Measurements from ENCODE around the gene CTSA.
"Not testable (repeated sequence)": the region's sequence is repeated elsewhere in the genome, so short reads cannot be mapped to it uniquely, and the experiment has no call there.

Gene CTSA

GRCh38 chr20:45897289-45897688 lies 6.2 kb downstream of the CTSA start:
- FAIRE-seq: no peak

- no peak for FAIRE-seq
These were observed 6.6 kb downstream of the CTSA start for GRCh38 chr20:45897692-45898091.

- no peak for FAIRE-seq
These were observed 7.2 kb downstream of the CTSA start for GRCh38 chr20:45898285-45898684.

GRCh38 chr20:45899046-45899835 lies 8.1 kb downstream of the CTSA start:
- FAIRE-seq: no peak

GRCh38 chr20:45901332-45901731 lies 10.2 kb downstream of the CTSA start:
- FAIRE-seq: not testable (repeated sequence)

DNA sequence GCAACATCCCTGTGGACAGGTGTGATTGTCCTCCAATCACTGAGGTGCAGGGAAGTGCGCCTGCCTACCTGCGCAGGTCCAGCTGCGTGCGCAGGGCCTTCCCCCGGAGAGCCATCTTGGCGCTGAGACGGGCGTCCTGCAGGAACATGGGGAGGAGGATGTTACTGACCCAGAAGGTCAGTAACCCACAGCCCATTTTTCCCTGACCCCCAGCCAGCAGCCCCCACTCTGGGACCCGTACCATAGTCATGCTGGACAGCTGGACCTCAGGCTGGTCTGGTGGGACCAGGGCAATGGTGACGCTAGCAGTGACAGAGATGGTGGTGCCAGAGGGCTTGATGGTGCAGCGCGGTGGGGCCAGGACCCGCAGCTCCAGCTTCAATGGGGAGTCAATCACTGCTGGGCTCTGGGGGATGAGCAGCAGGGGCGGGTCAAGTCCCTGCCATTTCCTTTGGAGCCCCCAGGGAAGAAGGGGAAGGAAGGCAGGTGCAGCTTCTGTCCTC lies 11.1 kb downstream of the CTSA start:
- FAIRE-seq: no peak

DNA sequence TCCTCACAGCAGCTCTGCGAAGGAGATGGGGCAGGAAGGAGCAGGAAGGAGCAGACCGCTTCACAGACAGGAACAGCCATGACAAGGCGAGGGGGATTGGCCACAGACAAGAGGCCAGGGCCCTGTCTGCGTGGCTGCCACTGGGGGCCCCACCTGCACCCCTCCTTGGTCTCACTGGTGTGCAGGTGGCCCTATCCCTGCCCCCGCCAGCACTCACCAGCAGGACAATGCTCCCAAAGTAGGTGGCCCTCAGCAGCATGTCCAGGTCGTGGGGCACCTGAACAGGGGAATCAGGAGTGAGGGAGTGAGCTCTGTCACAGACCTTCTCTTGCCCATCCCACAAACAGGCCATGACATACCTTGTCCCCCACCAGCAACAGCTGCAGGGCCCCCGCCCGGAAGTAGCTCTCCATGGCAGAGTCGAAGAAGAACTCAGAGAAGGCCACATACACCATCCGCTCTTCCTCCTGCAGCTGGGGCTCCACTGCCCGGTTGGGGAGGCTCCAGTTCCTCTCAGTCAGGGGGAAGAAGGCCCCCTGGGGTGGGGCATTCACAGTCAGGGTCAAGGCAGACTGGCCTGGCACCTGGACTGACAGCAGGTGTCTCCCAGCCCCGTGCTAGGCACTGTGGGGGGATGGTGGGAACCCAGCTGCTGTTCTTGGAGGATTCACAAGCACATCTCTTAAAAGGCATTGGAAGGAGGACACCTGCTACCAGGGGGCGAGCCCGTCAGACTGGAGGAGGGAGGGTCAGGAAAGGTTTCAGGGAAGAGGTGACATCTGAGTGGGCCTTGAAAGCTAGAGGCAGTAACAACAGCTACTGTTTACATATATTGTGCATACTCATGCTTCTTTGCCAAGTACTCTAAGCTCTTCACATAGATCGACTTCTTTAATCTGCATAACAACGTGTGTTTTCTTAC lies 13.7 kb downstream of the CTSA start:
- no peak for FAIRE-seq

DNA sequence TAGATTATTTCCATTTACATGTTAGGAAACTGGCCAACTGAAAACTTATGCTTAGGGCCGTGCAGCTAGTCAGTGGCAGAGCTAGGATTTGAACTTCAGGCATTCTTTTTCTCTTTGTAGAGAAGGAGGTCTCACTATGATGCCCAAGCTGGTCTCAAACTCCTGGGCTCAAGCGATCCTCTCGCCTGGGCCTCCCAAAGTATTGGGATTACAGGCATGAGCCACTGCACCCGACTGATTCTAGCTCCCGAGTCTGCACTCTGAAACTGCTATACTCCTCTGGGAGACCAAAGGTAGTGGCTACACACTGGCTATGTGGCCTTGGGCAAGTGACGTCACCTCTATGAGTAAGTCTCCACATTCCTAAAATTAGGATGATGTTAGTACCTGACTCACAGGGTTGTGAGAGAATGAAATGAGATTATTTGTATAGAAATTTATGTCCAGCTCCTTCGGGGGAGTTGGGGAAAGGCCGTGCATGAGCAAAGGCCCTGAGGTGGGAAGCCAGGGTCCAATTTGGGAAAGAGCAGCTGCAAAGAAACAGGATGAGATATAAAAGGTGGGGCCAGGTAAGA lies 14.5 kb downstream of the CTSA start:
- no peak for FAIRE-seq

GRCh38 chr20:45907219-45907948 lies 16.2 kb downstream of the CTSA start:
- FAIRE-seq: no peak

GRCh38 chr20:45908084-45908483 lies 16.9 kb downstream of the CTSA start:
- FAIRE-seq: no peak

GRCh38 chr20:45909336-45909808 lies 18.2 kb downstream of the CTSA start:
- no peak for FAIRE-seq

- FAIRE-seq: no peak
These were observed 18.9 kb downstream of the CTSA start for GRCh38 chr20:45909817-45910669.

- no peak for FAIRE-seq
These were observed 19.7 kb downstream of the CTSA start for GRCh38 chr20:45910670-45911485.

DNA sequence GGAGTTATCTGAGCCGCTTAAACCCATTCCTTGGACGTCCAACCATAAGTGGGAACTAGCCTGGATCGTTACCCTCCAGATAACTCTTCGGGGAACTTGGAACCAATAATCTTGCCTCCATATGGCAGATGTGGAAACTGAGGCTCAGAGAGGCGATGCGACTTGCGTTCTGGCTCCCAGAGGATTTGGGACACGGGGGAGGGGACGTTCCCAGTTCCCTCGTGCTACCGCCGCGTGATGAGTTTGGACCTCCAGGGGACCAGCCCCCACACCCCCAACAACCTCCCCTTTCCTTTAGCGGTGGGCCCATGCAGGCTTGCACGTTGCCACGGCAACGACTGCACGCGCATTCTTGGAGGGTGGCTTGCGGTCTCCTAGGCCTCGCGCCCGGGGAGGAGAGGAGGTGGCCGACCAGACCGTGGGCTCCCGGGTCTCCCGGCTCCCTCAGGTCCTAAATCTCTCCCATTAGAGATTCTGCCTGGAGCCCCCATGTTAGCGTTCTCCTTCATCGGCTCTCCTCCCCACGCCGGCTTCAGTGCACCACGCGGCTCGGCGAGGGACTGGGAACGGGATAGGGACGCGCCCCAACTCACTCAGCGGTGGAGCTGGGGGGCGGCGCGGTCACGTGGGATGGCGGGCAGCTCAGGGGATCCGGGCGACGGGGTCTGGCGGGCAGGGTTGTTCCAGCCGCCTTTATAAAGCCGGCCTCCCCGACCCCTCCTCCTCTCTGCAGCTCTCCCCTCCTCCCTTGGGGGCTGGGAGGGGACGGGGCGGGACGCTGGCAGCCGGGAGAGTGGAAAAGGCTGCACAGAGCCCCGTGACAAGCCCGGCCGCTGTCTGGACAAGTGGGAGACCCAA lies 20.6 kb downstream of the CTSA start, which contains the start of gene PLTP:
Gene PLTP (minus strand): TSS at position 670 of the 858 bp plus-strand sequence. CDS start 703 bp downstream, outside the sequence.
- no peak for FAIRE-seq

- FAIRE-seq: no peak
These were observed 21.2 kb downstream of the CTSA start for GRCh38 chr20:45912344-45912682.

- FAIRE-seq: no peak
These were observed 22.0 kb downstream of the CTSA start for GRCh38 chr20:45913116-45913515.

- FAIRE-seq: no peak
These were observed 26.6 kb downstream of the CTSA start for GRCh38 chr20:45917790-45918141.

DNA sequence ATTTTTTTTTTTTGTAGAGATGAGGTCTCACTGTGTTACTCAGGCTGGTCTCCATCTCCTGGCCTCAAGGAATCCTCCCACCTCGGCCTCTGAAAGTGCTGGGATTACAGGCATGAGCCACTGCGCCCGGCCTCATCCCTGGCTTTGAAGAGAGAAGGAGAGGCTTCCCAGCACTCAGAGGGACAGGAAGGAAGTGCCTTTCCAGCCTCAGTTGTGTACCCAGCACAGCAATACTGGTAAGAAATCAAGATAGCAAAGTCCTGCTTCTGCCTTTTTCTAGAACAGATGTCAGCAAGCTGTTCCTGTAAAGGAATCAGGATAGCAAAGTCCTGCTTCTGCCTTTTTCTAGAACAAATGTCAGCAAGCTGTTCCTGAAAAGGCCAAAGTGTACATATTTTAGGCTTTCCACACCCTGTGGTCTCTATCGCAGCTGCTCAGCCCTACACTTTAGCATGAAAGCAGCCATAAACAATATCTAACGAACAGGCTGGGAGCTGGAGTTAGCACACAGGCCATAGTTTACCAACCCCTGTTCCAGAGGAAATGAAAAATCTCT lies 27.1 kb downstream of the CTSA start:
- FAIRE-seq: no peak

Data from colon (tissue), 2 donors.